ENCODE results near the gene UBE2E1. TPM values are rescaled to one million over a fixed set of nuclear protein-coding genes. Genes with fewer than 3 reads are reported as not detected.

UBE2E1 gene
- total RNA-seq, 4 donors from 2014 or later = 89.4 to 153 (median 121) TPM

DNA sequence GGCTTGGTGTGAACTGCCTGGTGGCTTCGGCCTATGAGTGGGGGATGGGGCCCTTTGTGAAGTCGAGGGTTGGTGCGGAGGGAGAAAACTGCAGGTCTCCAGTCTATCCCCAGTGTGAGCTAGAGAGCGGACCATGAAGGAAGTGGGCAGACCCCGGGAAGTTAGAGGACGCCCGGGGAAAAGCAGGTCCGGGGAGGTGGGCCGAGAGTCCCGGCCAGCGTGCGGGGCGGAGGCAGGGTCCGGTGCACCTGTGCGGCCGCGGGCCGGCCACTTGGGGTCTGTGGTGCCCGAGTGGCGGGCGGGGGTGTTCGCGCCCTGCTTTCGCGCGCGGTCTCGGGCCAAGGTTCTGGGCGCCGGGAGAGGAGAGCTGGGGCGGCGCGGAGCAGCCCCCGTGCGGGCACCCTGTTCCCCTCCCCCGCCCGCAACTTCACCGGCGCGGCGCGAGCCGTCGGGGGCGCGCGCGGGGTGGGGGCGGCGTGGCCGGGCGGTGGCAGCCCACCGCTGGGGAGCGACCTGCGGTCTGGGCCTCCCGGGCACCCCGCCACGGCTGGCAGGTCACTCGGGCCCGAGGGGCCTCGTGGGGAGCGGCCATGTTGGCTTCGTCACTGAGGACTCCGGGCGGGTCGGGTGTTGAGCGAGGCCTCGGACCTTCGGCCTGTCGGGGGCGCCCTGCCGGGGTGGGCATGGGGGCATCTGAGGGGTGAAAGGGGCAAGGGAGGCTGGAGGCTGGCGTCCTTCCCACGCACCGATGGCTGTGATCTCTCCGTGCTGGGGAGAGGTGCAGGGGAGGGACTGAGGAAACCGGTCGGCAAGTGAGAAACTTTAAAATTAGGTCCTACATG, 4.8 kb downstream of the UBE2E1 start:
- Histone ChIP-seq H3K4me1 (peaks cover 3 to 66% (median 23%) of the 10 kb centered on the region in 3 donors), H3K4me3 (peak overlapping the region; percentile 68 to 75), H3K36me3 (no peaks in the 10 kb centered on the region), H3K27me3 (no peaks in the 10 kb centered on the region), H3K27ac (peak overlapping the region; percentile 67 to 95 (median 91)), H3K9me3 (no peaks in the 10 kb centered on the region)
- peak; percentile 10 for TF ChIP-seq POLR2AphosphoS5 (IDR thresholded peaks at IDR 0.05)
- TF ChIP-seq, protein P1, sequence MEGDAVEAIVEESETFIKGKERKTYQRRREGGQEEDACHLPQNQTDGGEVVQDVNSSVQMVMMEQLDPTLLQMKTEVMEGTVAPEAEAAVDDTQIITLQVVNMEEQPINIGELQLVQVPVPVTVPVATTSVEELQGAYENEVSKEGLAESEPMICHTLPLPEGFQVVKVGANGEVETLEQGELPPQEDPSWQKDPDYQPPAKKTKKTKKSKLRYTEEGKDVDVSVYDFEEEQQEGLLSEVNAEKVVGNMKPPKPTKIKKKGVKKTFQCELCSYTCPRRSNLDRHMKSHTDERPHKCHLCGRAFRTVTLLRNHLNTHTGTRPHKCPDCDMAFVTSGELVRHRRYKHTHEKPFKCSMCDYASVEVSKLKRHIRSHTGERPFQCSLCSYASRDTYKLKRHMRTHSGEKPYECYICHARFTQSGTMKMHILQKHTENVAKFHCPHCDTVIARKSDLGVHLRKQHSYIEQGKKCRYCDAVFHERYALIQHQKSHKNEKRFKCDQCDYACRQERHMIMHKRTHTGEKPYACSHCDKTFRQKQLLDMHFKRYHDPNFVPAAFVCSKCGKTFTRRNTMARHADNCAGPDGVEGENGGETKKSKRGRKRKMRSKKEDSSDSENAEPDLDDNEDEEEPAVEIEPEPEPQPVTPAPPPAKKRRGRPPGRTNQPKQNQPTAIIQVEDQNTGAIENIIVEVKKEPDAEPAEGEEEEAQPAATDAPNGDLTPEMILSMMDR (IDR thresholded peaks at IDR 0.05) = peak in 2 of 4 experiments; percentile 14 to 33
- TF ChIP-seq POLR2A (IDR thresholded peaks at IDR 0.05) = no peak
- TF ChIP-seq EP300 (IDR thresholded peaks at IDR 0.05) = no peak
- ATAC-seq = peak; percentile 42
- 0% methylated on average over 3 of the region's 78 CpGs; no CpG with 5 or more reads in 1 of the 2 donors for WGBS, 2 donors (ENCODE audit: low coverage in 1 of 2)

DNA sequence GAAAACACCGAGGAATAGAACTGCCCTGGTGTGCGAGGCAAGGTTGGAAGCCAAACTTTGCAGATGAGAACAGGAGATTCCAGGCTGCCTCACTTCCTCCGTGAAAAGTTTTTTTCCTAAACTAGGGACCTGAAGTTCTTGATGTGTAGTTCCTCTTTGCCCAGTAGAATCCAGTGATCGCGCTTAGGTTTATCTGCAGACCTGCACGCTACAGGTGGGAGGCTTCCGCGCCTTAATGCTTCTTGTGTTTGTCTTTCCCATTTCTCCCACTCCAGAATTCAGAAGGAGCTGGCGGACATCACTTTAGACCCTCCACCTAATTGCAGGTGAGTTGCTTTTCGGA, 5.4 kb downstream of the UBE2E1 start:
- no peak for ATAC-seq
- peak overlapping the region; percentile 68 to 75 for H3K4me3 ChIP-seq
- H3K27me3 ChIP-seq = no peaks in the 10 kb centered on the region
- peaks cover 3 to 72% (median 23%) of the 10 kb centered on the region in 3 donors for H3K4me1 ChIP-seq
- WGBS, 2 donors (ENCODE audit: low coverage in 1 of 2) = 46 to 50% methylated on average over 9 to 10 of the region's 10 CpGs
- TF ChIP-seq POLR2AphosphoS5 (IDR thresholded peaks at IDR 0.05) (no peak), POLR2A (IDR thresholded peaks at IDR 0.05) (no peak), EP300 (IDR thresholded peaks at IDR 0.05) (no peak)
- TF ChIP-seq, protein P1 (IDR thresholded peaks at IDR 0.05) = no peak
- H3K27ac ChIP-seq = peak overlapping the region; percentile 67 to 95 (median 91)
- no peaks in the 10 kb centered on the region for H3K9me3 ChIP-seq
- H3K36me3 ChIP-seq = no peaks in the 10 kb centered on the region

GRCh38 chr3:23811919-23812318, 6.2 kb downstream of the UBE2E1 start:
- H3K4me3 ChIP-seq = no peak overlapping the region
- H3K27me3 ChIP-seq = no peaks in the 10 kb centered on the region
- TF ChIP-seq POLR2AphosphoS5 (IDR thresholded peaks at IDR 0.05) (no peak), POLR2A (IDR thresholded peaks at IDR 0.05) (no peak), EP300 (IDR thresholded peaks at IDR 0.05) (no peak)
- TF ChIP-seq, protein P1 (IDR thresholded peaks at IDR 0.05) = no peak
- H3K27ac ChIP-seq = peak overlapping the region in 1 of 4 donors; percentile 90
- no peaks in the 10 kb centered on the region for H3K36me3 ChIP-seq
- no peaks in the 10 kb centered on the region for H3K9me3 ChIP-seq
- ATAC-seq = no peak
- H3K4me1 ChIP-seq = peaks cover 3 to 77% (median 23%) of the 10 kb centered on the region in 3 donors

DNA sequence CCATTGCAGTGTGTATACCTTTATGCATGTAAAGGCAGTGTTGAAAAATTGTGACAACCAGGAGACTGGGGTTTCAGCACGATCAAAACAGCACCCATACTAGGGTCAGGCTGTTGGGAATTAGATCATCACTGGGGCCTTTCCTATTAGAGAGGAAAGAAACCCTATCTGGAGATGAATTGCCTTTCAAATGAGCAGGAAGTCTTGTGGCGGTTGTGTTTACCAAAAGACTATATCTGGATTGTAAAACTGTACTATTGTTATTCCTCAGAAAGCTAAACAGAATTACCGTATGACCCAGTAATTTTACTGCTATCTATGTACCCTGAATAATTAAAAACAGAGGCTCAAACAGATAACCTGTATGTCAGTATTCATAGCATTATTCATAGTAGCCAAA, 10.1 kb downstream of the UBE2E1 start:
- no peaks in the 10 kb centered on the region for H3K36me3 ChIP-seq
- TF ChIP-seq, protein P1 (IDR thresholded peaks at IDR 0.05) = no peak
- no peak overlapping the region for H3K27ac ChIP-seq
- no peaks in the 10 kb centered on the region for H3K27me3 ChIP-seq
- no peaks in the 10 kb centered on the region for H3K9me3 ChIP-seq
- peaks cover 0 to 68% (median 11%) of the 10 kb centered on the region in 3 donors for H3K4me1 ChIP-seq
- no peak for ATAC-seq
- no peak overlapping the region for H3K4me3 ChIP-seq
- WGBS, 2 donors (ENCODE audit: low coverage in 1 of 2) = 60 to 65% methylated on average over 3 of the region's 3 CpGs

DNA sequence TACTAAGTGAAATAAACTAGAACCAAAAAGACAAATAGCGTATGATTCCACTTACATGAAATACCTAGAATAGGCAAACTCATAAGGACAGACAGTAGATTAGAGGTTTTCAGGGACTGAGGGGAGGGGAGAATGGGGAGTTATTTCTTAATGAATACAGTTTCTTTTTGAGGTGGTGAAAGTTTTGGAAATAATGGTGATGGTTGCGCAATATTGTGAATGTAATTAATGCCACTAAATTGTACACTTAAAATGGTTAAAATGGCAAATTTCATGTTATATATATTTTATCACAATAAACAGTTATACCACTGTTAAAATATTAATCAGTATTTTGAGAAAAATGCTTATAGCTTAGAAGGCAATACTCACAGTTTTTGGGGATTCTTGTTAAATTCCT, 11.0 kb downstream of the UBE2E1 start:
- H3K27me3 ChIP-seq = no peaks in the 10 kb centered on the region
- peaks cover 0 to 68% (median 11%) of the 10 kb centered on the region in 3 donors for H3K4me1 ChIP-seq
- H3K27ac ChIP-seq = no peak overlapping the region
- no peaks in the 10 kb centered on the region for H3K36me3 ChIP-seq
- no peak for ATAC-seq
- no peaks in the 10 kb centered on the region for H3K9me3 ChIP-seq
- TF ChIP-seq POLR2A (IDR thresholded peaks at IDR 0.05) (no peak), EP300 (IDR thresholded peaks at IDR 0.05) (no peak), POLR2AphosphoS5 (IDR thresholded peaks at IDR 0.05) (no peak)
- TF ChIP-seq, protein P1 (IDR thresholded peaks at IDR 0.05) = no peak
- WGBS, 2 donors (ENCODE audit: low coverage in 1 of 2) = 83 to 89% methylated on average over 2 of the region's 2 CpGs
- H3K4me3 ChIP-seq = no peak overlapping the region

Data from gastroesophageal sphincter (tissue), 4 donors.